KOPT-K1 (cell line): Measurements from ENCODE around the gene NGFR.

Source experiments
- H3K27ac ChIP-seq: fragments of 200-600 bp; sonication (generic); 2 replicates; pipeline ENCODE4 v1.5.1; 2016; ENCODE audit warnings: antibody characterized with exemption, mild to moderate bottlenecking, low read depth, low read length; ENCODE audit not compliant: poor library complexity, severe bottlenecking
- H3K36me3 ChIP-seq: fragments of 200-600 bp; sonication (generic); 2 replicates; pipeline ENCODE4 v1.5.1; 2017; ENCODE audit warnings: antibody characterized with exemption, mild to moderate bottlenecking, low read length, moderate library complexity; ENCODE audit not compliant: insufficient read depth
- H3K9me3 ChIP-seq: fragments of 200-600 bp; sonication (generic); 2 replicates; pipeline ENCODE4 v1.5.1; 2017; ENCODE audit warnings: antibody characterized with exemption, low read length, mild to moderate bottlenecking; ENCODE audit not compliant: insufficient read depth, poor library complexity, severe bottlenecking

The NGFR gene

GRCh38 chr17:49494986-49495841 lies at the start of gene NGFR:
NGFR (plus strand) TSS chr17:49495293; CDS start chr17:49495418, 125 bp downstream.
- H3K9me3 ChIP-seq: no peaks in the 10 kb centered on the region
- H3K36me3 ChIP-seq: no peaks in the 10 kb centered on the region
- H3K27ac ChIP-seq: no peak within 1 kb of the TSS

- no peak overlapping the region for H3K27ac ChIP-seq
- H3K9me3 ChIP-seq: no peaks in the 10 kb centered on the region
- no peaks in the 10 kb centered on the region for H3K36me3 ChIP-seq
Observed at GRCh38 chr17:49445591-49445990, 49.5 kb upstream of the NGFR start.

DNA sequence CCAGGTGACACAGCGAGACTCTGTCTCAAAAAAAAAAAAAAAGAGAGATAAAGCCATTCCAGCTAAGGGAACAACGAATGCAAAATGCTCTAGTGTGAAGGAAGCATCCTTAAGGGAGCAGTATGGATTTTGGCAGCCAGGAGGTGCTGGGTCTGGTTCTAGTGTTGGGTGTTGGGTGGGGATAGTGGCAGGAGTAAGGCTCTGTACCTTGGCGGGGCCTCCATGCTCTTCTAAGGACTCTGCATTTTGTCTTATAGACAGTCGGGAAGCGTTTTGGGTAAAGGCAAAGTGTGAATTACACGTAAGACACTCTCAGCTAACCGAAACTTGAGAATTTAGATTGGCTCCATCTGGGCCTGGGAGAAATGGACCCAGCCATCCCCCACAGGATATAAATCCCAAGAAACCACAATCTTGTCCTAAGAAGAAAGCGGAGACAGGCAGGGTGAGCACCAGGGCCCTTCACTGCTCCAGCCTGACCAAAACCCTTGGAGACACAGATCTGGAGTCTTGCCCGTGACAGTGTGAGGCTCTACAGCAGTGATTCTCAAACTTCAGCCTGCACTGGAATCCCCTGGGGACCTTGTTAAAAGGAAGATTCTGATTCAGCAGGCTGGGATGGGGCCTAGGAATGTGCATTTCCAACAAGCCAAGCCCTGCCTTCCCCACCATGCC lies 47.3 kb upstream of the NGFR start:
- no peak overlapping the region for H3K27ac ChIP-seq
- H3K9me3 ChIP-seq: no peaks in the 10 kb centered on the region
- H3K36me3 ChIP-seq: no peaks in the 10 kb centered on the region

GRCh38 chr17:49450181-49450580 lies 44.9 kb upstream of the NGFR start:
- Histone ChIP-seq H3K9me3 (no peaks in the 10 kb centered on the region), H3K36me3 (no peaks in the 10 kb centered on the region), H3K27ac (no peak overlapping the region)

GRCh38 chr17:49450735-49451134 lies 44.4 kb upstream of the NGFR start:
- Histone ChIP-seq H3K9me3 (no peaks in the 10 kb centered on the region), H3K36me3 (no peaks in the 10 kb centered on the region), H3K27ac (no peak overlapping the region)

DNA sequence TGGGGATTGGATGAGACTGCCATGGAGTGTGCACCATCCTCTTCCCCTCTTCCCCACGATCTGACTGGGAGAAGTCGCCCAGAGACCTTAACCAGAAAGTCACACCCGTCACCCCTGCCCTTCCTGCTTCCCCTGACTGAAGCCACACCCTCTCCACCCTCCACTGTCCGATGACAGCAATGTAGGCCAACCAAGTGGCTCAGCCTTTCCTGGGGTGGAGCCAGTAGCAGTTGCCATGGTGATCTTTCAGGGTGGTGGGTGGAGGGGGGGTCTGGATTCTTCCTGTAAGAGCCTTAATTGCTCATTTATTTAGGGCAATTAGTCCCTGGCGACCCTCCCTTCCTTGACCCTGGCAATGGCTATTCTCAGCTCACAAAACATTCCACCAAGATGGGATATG lies 42.9 kb upstream of the NGFR start:
- no peak overlapping the region for H3K27ac ChIP-seq
- no peaks in the 10 kb centered on the region for H3K36me3 ChIP-seq
- no peaks in the 10 kb centered on the region for H3K9me3 ChIP-seq

DNA sequence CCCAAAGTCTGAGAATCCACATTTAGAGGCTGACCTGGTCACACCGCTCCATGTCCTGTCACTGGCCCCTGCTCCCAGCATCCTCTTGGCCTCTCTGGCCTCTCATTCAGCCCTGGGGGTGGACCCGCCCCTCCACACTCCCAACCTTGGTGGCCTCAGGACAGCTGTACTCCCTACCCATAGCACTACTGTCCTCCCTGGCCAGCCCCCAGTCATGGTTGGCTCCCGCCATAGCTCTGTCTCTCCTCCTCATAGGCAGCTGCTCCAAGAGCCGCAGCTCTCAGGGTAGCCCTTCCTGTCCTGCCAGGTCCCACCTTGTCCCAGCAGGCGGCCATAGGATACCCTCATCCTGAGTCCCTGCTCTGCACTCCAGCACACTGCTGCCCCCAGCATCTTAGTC lies 42.4 kb upstream of the NGFR start:
- Histone ChIP-seq H3K9me3 (no peaks in the 10 kb centered on the region), H3K27ac (no peak overlapping the region)

GRCh38 chr17:49454050-49454449 lies 41.0 kb upstream of the NGFR start:
- H3K9me3 ChIP-seq: no peaks in the 10 kb centered on the region
- no peak overlapping the region for H3K27ac ChIP-seq
- H3K36me3 ChIP-seq: no peaks in the 10 kb centered on the region

More for the DNA sequence above, 42.4 kb upstream of the NGFR start:
- no peaks in the 10 kb centered on the region for H3K36me3 ChIP-seq

GRCh38 chr17:49455272-49455861 lies 39.7 kb upstream of the NGFR start:
- no peak overlapping the region for H3K27ac ChIP-seq
- H3K36me3 ChIP-seq: no peaks in the 10 kb centered on the region
- no peaks in the 10 kb centered on the region for H3K9me3 ChIP-seq

DNA sequence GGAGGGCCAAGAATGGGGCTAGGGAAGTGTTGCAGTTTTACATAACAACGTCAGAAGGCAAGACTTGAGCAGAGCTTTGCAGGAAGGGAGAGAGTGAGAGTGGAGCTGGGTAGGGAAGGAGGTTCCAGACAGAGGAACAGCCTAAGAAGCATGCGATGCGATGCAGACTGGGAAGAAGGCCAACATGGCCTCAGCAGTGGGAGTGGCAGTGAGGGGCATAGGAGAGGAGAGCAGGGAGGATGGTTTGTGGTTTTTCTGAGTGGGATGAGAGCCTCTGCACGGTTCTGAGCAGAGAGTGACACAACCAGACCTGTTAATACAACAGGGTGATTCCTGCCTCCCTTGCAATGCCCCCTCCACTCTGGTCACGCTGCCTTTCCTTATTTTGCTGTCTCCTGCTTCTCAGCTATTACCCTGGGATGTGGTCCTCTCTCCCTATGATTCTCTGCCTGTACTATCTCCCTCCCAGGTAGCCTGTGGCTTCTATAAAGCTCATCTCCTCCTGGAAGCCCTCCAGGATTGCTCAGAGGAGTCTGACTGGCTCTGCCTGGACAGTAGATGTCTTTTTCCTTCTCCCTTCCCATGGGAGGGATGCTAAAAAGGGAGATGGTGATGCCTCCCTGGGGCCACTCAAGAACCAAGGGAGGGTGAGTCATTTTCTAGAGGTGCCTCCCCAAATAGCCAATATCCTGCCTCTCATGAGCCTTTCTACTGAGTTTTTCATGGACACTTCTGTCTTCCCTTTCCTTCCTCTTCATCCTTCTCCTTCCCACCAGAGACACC lies 38.7 kb upstream of the NGFR start:
- Histone ChIP-seq H3K9me3 (no peaks in the 10 kb centered on the region), H3K27ac (no peak overlapping the region), H3K36me3 (no peaks in the 10 kb centered on the region)

DNA sequence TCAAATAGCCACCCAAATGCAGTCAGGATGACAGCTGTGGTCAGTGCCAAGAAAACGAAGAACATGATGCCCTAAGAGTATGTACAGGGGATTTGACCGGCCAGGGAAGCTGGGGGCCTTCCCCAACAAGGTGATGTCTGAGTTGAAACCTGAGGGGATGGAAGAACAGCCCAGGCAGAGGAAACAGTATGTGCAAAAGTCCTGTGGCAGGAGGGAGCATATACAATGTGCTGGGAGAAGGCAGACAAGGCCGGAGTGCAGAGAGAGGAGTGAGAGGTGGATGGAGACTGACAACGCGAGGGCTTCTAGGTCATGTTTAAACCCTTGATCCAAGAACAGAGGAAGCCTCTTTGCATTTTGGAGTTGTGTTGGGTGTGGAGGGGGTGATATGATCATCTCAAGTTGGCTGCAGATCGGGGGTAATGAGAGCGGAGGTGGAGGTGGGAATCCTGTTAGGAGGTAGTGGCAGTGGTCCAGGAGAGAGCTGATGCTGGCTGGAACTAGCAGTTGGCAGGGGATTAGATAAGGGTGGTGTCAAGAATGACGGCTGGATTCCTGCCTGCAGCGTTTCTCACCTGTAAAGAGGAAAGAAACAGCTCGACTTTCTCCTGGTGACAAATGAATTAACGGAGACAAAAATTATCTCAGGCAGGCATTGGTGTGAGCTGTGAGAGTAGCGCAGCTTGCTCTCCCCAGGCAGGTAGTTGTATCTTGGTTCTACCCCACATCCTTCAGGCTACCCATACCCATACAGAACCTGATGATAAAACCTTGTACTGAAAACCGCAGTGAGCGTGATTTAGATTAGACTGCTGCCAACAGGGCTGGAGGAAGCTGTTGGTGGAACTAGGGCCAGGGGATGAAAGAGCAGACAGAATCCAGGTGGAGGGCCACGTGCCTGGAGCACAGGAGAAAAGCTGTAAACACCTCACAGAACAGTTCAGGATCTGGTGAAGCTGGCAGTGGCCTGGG lies 37.2 kb upstream of the NGFR start:
- Histone ChIP-seq H3K9me3 (no peaks in the 10 kb centered on the region), H3K36me3 (no peaks in the 10 kb centered on the region), H3K27ac (no peak overlapping the region)

DNA sequence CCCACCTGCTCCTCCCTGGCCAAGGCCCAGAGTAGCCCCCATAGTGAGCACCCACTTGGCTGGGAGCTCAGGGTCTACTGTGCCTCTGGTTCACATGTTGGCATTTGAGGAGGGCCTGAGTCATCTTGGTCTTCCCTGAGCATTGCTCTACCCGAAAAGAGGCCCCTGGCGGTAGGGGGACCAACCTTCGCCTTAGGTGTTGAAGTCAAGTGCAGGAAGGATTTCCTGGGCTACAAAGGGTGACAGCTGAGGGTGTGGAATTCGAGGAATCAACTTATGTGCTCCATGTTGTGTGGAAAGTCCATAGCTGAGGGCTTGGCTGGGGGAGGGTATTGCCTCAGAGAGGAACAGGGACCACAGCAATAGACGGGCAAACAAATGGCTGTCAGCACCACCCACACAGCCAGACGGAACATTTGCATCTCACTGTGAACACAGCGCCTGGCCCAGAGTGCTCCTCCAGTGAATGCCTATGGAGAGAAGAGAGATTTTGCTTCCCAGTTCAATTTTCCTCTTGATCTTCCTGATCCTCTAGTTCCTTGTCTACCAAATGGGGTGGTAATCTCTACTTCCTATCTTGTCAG lies 35.6 kb upstream of the NGFR start:
- Histone ChIP-seq H3K27ac (no peak overlapping the region), H3K9me3 (peaks cover 16% of the 10 kb centered on the region), H3K36me3 (no peaks in the 10 kb centered on the region)

- H3K27ac ChIP-seq: no peak overlapping the region
- H3K36me3 ChIP-seq: no peaks in the 10 kb centered on the region
- H3K9me3 ChIP-seq: peaks cover 17% of the 10 kb centered on the region
Observed at GRCh38 chr17:49460401-49460800, 34.7 kb upstream of the NGFR start.

GRCh38 chr17:49461580-49461979 lies 33.5 kb upstream of the NGFR start:
- Histone ChIP-seq H3K36me3 (no peaks in the 10 kb centered on the region), H3K27ac (no peak overlapping the region)

More at GRCh38 chr17:49461580-49461979, 33.5 kb upstream of the NGFR start:
- peaks cover 17% of the 10 kb centered on the region for H3K9me3 ChIP-seq
